HFF-Myc (cell line): ENCODE data around the gene CLEC2A.

Experiments
- DNase-seq: peaks from one replicate; pipeline ENCODE4 v3.0.0-alpha.2; 2011; ENCODE audit warnings: low read depth; ENCODE audit errors: extremely low read depth
- H3K4me3 ChIP-seq: replicated peaks from 2 replicates; pipeline ENCODE4 v1.5.1; 2011; ENCODE audit warnings: low read depth, mild to moderate bottlenecking, control low read depth, low read length
- TF ChIP-seq, protein P1 (sequence below): IDR thresholded peaks from 2 replicates; pipeline ENCODE4 v1.5.1; 2012; ENCODE audit warnings: mild to moderate bottlenecking, low read depth, low read length, control low read depth; ENCODE audit errors: missing control alignments

The CLEC2A gene

DNA sequence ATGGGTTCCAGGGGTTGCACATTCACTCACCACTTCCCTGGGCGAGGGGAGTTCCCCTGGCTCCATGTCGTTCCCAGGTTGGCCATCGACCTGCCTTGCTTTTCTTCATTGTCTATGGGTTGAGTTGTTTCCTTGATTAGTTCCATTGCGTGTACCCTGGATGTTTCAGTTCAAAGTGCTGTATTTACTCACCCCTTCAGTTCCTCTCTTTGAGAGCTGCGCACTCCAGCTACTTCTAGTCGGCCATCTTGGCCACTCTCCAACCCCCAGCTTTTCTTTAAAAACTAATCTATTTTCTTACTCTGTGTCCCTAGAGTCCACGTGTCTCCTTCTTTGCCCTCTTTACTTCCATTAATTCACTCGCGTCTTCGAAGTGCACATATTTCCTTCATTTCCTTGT, 11.7 kb downstream of the CLEC2A start:
- TF ChIP-seq, protein P1, sequence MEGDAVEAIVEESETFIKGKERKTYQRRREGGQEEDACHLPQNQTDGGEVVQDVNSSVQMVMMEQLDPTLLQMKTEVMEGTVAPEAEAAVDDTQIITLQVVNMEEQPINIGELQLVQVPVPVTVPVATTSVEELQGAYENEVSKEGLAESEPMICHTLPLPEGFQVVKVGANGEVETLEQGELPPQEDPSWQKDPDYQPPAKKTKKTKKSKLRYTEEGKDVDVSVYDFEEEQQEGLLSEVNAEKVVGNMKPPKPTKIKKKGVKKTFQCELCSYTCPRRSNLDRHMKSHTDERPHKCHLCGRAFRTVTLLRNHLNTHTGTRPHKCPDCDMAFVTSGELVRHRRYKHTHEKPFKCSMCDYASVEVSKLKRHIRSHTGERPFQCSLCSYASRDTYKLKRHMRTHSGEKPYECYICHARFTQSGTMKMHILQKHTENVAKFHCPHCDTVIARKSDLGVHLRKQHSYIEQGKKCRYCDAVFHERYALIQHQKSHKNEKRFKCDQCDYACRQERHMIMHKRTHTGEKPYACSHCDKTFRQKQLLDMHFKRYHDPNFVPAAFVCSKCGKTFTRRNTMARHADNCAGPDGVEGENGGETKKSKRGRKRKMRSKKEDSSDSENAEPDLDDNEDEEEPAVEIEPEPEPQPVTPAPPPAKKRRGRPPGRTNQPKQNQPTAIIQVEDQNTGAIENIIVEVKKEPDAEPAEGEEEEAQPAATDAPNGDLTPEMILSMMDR = no peak
- H3K4me3 ChIP-seq = no peak overlapping the region
- no peak for DNase-seq

DNA sequence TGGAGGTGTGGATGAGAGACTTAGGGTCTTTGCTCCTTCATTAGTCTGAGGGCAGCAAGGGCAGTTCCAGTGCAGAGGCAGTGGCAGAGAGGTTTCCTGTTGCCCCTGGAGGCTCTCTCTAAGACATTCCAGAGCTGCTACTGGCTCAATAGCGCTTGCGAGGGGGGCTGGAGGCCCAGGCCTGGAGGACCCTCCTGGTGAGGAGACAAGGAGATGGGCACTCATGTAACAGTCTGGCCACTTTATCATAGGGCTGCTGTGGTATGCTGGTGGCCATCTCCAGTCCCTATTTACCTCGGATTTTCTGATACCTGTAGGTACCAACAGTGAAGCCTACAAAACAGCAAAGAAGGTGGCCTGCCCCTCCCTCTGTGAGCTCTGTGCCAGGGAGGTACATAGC, 12.7 kb downstream of the CLEC2A start:
- DNase-seq = no peak
- TF ChIP-seq, protein P1 = no peak
- H3K4me3 ChIP-seq = no peak overlapping the region

DNA sequence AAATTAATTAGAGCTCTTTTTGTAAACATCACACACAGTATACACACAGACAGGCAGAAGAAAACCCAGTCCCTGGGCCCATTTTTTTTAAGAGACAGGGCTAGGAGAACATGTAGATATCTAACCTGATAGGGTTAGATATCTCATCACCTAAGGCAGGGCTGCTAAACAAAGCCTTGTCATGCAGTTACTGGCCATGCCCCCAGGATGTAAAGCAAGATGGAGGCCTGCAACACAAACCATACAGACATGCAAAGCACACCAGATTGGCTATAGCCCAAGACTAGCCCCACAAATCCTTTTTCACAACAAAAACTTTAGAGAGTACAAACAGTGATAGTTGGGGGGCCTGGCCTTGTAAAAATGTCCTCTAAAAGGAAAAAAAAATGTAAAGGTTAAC, 20.5 kb downstream of the CLEC2A start:
- no peak overlapping the region for H3K4me3 ChIP-seq
- TF ChIP-seq, protein P1 = no peak
- DNase-seq = no peak

DNA sequence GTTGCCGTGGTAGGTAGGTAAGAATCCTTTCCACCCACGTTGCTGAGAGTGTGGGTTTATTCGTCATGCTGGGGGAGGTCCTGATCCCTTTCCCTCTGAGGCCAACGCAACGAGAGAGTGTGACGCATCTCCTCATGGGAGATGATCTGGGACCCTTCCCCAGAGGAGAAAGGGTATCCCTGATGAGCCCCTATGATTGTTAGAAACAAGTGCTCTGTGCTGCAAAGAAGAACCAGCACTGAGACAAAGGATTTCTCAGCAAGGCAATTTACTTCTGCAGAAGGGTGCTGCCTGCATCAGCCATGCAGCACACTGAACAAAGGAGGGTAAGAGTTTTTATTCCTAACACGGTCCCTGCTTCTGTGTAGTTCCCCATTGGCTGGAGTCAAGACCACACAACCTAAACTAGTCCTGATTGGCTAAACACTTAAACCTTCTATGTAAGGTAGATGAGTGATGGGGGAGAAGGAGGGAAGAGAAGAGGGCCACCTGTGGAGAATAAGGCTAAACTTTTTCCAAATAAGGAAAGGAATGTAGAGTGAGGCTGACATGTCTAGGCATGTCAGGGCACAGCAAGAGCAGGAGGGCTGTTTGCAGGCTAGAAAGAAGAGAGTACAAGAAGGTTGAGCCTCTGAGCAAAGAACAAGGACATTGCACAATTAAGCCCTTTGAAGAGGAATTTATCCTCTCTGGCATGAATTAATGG, 21.3 kb downstream of the CLEC2A start:
- peak; percentile 75 for DNase-seq
- H3K4me3 ChIP-seq = no peak overlapping the region
- TF ChIP-seq, protein P1 = no peak

DNA sequence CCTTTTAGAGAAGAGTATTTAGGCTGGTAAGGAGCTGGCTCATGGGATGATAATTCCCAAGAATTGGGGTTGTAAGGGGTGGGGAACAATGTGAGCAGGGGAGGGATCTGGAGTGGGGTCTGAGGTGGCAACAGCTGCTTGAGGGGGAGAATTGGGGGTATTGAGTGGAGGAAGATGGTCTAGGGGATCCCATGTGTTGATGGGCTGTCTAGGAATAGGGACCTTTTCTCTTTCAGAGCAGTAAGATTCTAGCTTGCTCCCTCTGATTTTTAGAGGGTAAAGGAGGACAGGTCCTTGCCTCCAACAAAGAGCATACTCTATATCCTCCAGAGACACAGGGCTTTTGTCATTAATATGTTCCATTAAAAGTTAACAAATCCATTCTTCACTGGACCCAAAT, 22.4 kb downstream of the CLEC2A start:
- no peak overlapping the region for H3K4me3 ChIP-seq
- no peak for DNase-seq
- TF ChIP-seq, protein P1 = no peak

DNA sequence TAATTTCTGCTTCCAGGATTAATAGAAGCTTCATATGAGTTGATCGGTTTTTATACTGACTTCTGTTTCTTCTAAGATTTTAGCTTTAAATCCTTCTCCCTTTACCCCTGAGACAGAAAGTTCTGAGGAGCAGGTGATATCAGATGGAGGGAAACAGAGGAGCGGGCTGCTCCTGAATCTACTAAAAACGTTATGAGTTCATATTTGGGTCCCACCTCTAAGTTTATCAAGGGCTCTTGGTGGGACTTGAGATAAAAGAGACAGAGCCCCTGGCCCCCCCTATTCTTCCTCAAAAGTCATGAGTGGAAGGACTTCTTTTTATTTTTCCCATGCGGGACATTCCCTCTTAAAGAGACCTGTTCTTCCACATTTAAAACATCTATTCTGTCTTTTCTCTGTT, 23.8 kb downstream of the CLEC2A start:
- DNase-seq = no peak
- H3K4me3 ChIP-seq = no peak overlapping the region
- TF ChIP-seq, protein P1 = no peak

DNA sequence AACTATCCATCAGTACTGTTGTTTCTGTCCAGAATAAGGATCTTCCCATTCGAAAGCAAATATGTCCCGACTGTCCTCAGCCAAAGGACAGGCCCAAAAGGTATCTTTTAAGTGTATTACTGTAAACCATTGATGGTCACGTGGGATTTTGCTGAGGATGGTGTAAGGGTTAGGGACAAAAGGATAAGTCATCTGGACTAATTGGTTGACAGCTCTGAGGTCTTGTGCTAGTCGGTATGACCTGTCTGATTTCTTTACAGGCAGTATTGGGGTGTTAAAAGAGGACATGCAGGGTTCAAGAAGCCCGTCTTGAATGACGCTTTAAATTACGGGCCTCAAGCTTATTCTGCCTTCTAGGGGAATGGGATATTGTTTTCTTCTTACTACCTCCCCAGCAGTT, 24.4 kb downstream of the CLEC2A start:
- TF ChIP-seq, protein P1 = no peak
- no peak for DNase-seq

More for the DNA sequence above, 24.4 kb downstream of the CLEC2A start:
- H3K4me3 ChIP-seq = no peak overlapping the region
